Ovary (tissue), 3 donors: Measurements from ENCODE around the gene TEX44.

Source experiments
- CTCF ChIP-seq, 3 donors: fragments of 450-650 bp in 2 of 3; fragments of 200-600 bp in 1 of 3; IDR thresholded peaks; one replicate each; pipeline versions ENCODE4 v1.5.1 to v1.8.0; 2016 to 2022; ENCODE audit warnings: antibody characterized with exemption in 3 of 3, mild to moderate bottlenecking in 1 of 3
- EP300 ChIP-seq: sonication (generic); formaldehyde crosslinking; IDR thresholded peaks from one replicate; pipeline ENCODE4 v1.6.1; 2017; ENCODE audit warnings: antibody characterized with exemption
- POLR2A ChIP-seq: fragments of 450-650 bp; IDR thresholded peaks from one replicate; pipeline ENCODE4 v1.6.1; 2017; ENCODE audit warnings: antibody characterized with exemption, mild to moderate bottlenecking, moderate library complexity
- donor health status: DM: no; HTN: no; CAD: no.

- no peak for TF ChIP-seq CTCF (IDR thresholded peaks at IDR 0.05)
- TF ChIP-seq POLR2A = no peak
- peak; percentile 70 for TF ChIP-seq EP300
These were observed 50.2 kb downstream of the TEX44 start for GRCh38 chr2:231642631-231643494.
